ENCODE results near the gene NCLN.
A peak's percentile ranks its signal among the peaks of the same experiment; 100 is the strongest.
"Not testable (repeated sequence)": the region's sequence is repeated elsewhere in the genome, so short reads cannot be mapped to it uniquely, and the experiment has no call there.

NCLN gene

GRCh38 chr19:3201911-3202310 is 16.2 kb downstream of the NCLN start:
- DNase-seq: no peak

- DNase-seq: no peak
These were observed 16.6 kb downstream of the NCLN start for GRCh38 chr19:3202346-3202745.

- DNase-seq: not testable (repeated sequence)
These were observed 17.2 kb downstream of the NCLN start for GRCh38 chr19:3202895-3203294.

GRCh38 chr19:3203805-3204645 is 18.3 kb downstream of the NCLN start:
- DNase-seq: no peak

GRCh38 chr19:3204646-3205275 is 19.0 kb downstream of the NCLN start:
- no peak for DNase-seq

DNA sequence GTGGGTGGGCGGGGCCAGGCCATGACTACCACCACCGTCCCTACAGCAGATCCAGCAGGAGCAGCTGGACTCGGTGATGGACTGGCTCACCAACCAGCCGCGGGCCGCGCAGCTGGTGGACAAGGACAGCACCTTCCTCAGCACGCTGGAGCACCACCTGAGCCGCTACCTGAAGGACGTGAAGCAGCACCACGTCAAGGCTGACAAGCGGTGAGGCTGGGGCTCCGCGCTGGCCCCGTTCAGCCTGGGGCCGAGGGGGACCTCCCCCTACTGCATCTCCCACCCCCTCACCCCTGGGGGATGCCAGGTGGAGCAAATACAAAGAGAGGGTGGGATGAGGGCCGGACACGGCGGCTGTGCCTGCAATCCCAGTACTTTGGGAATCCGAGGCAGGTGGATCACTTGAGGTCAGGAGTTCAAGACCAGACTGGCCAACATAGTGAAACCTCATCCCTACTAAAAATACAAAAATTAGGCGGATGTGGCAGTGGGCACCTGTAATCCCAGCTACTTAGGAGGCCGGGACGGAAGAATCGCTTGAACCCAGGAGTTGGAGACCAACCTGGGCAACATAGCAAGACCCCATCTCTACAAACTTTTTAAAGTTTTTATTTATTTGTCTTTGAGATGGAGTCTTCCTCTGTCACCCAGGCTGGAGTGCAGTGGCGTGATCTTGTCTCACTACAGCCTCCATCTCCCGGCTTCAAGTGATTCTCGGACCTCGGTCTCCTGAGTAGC is 20.7 kb downstream of the NCLN start:
- DNase-seq: no peak

DNA sequence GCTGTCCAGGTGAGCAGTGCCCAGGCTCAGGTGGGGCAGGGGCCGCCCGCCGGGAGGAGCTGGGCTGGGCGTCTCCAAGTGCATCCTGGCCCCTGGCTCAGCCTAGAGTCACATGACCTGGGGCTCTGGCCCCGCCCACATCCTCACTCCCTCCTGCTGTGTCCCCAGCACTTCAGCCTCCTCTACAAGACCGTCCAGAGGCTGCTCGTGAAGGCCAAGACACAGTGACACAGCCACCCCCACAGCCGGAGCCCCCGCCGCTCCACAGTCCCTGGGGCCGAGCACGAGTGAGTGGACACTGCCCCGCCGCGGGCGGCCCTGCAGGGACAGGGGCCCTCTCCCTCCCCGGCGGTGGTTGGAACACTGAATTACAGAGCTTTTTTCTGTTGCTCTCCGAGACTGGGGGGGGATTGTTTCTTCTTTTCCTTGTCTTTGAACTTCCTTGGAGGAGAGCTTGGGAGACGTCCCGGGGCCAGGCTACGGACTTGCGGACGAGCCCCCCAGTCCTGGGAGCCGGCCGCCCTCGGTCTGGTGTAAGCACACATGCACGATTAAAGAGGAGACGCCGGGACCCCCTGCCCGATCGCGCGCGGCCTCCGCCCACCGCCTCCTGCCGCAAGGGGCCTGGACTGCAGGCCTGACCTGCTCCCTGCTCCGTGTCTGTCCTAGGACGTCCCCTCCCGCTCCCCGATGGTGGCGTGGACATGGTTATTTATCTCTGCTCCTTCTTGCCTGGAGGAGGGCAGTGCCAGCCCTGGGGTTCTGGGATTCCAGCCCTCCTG is 21.9 kb downstream of the NCLN start:
- DNase-seq: no peak

DNA sequence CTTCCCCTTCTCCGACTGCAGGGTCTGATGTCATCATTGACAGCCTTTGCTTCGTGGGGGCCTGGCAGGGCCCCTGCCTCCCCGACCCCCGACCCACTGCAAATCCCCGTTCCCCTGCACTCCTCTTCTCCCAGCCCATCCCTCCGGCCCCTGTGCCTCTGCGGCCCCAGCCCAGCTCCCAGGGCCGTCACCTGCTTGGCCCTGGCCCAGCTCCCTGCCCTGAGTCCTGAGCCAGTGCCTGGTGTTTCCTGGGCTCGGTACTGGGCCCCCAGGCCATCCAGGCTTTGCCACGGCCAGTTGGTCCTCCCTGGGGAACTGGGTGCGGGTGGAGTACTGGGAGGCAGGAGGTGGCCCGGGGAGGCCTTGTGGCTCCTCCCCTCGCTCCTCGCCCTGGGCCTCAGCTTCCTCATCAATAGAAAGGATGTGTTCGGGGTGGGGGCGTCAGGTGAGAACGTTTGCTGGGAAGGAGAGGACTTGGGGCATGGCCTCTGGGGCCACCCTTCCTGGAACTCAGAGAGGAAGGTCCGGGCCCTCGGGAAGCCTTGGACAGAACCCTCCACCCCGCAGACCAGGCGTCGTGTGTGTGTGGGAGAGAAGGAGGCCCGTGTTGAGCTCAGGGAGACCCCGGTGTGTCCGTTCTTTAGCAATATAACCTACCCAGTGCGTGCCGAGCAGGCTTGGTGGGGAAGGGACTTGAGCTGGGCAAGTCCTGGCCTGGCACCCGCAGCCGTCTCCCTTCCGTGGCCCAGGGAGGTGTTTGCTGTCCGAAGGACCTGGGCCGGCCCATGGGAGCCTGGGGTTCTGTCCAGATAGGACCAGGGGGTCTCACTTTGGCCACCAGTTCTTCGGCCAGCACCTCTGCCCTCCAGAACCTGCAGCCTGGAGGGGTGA is 22.8 kb downstream of the NCLN start:
- DNase-seq: no peak

- DNase-seq: peak; percentile 62
These were observed 24.8 kb downstream of the NCLN start for GRCh38 chr19:3210347-3211017.

DNA sequence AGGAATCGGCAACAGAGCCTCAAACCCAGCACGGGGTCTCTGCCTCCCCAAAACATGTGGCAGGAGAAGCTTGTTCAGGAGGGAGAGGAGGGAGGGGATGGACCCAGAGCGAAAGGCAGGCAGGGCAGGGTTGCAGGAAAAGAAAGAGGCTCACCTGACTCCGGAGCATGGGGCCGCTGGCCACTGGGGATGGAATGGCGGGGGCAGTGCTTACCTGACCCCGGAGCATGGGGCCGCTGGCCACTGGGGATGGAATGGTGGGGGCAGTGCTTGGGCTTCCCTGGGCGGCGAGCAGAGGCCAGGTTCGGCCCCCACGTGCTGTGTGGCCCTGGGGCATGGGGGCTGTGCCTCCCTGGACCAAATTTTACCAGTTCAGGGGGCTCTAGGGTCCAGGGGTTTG is 25.5 kb downstream of the NCLN start:
- no peak for DNase-seq

DNA sequence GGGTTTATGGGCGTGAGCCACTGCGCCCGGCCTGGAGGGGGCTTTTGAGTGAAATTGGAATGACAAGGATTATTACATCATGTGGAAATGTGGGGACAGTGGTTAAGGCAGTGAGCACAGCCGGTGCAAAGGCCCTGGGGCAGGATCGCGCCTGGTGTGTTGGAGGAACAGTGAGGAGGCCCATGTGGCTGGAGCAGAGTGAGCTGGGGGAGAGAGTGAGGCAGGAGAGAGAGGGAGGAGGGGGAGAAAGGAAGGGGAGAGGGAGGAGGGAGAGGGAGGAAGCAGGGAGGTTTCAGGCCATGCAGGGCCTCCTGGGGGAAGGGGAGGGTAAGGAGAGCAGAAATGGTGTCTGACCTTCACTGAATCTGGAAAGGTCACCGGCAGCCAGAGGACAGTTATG is 27.4 kb downstream of the NCLN start:
- DNase-seq: no peak

GRCh38 chr19:3216874-3217273 is 31.1 kb downstream of the NCLN start:
- no peak for DNase-seq

GRCh38 chr19:3220576-3220975 is 34.8 kb downstream of the NCLN start:
- no peak for DNase-seq

DNA sequence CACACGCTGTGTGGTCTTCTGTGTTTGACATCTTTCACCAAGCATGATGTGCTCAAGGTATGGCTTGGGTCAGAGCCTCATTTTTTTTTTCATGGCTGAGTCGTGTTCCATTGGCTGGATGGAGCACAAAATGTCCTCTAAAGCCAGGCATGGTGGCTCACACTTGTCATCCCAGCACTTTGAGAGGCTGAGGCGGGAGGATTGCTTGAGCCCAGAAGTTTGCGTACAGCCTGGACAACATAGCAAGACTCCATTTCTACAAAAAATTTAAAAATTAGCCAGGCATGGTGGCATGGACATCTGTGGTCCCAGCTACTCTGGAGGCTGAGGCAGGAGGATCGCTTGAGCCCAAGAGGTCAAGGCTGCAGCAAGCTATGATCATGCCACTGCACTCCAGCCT is 35.8 kb downstream of the NCLN start:
- not testable (repeated sequence) for DNase-seq

- DNase-seq: no peak
These were observed 37.0 kb downstream of the NCLN start for GRCh38 chr19:3222709-3223108.

GRCh38 chr19:3224346-3225168 is 38.8 kb downstream of the NCLN start, which contains the start of gene CELF5:
TSS of gene CELF5 (plus strand) at chr19:3224661. CDS start at chr19:3224740, 79 bp downstream.
- DNase-seq: peak; percentile 60

GRCh38 chr19:3225169-3225485 is 39.4 kb downstream of the NCLN start:
- no peak for DNase-seq

DNA sequence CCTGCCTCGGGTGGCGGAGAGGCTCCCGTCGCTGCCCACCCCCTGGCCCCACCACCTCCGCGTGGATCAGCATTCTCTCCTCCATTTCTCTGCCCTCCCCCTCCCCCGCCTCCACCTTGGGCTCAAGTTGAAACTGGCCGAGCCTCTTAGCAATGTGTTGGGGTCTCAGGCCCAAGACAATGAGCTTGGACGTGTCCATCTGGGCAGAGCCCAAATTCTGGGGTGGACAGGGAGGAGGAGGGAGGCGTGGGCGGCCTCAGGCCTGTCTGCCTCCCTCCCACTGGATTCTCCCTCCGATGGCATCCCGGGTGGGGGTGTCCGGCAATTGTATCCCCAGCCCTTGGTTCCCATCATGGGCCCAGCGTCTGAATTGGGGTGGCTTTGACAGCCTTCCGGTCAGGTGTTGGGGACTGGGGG is 40.0 kb downstream of the NCLN start:
- DNase-seq: no peak

GRCh38 chr19:3227054-3227626 is 41.4 kb downstream of the NCLN start:
- DNase-seq: no peak

DNA sequence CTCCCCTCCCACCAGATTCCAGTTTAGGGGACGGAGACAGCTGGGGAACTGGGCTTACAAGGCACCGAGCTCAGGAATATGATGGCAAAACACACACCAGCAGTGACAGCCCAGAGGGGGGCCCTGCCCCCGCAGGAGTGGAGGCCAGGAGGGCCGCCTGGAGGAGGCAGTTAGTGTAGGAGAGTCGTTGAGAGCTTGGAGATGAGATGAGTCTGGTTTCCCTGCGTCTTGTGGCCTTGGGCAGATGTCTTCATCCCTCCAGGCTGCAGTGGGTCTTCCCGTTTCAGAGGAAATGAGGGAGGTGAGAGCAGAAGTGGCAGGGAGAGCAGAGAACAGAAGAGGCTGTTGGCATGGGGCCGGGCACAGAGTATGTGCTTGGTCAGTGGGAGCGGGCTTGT is 43.6 kb downstream of the NCLN start:
- DNase-seq: no peak

Measured in CD4-positive, alpha-beta T cell treated with Interleukin-17A for 1 hour (primary cell).